Liver (tissue), 9 donors: ENCODE data around the gene VGLL2. TPM values are rescaled to one million over a fixed set of nuclear protein-coding genes. Genes with fewer than 3 reads are reported as not detected.
A peak's percentile ranks its signal among the peaks of the same experiment; 100 is the strongest.

Source experiments
- DNase-seq: peaks from one replicate; pipeline ENCODE4 v3.0.0-alpha.2; 2017; ENCODE audit warnings: low spot score
- H3K27ac ChIP-seq, 2 donors: one replicate each; pipeline ENCODE4 v1.7.0; 2013; ENCODE audit warnings: inconsistent platforms in 2 of 2, low read length in 2 of 2, control low read depth in 1 of 2, low read depth in 1 of 2, mild to moderate bottlenecking in 1 of 2
- H3K27me3 ChIP-seq, 4 donors: one replicate each; pipeline versions ENCODE4 v1.6.1 to v1.7.0; 2013; ENCODE audit warnings: low read length in 3 of 4, inconsistent platforms in 1 of 4, mild to moderate bottlenecking in 1 of 4, moderate library complexity in 1 of 4; ENCODE audit not compliant: control insufficient read depth in 4 of 4, insufficient read depth in 4 of 4
- H3K36me3 ChIP-seq, 4 donors: one replicate each; pipeline versions ENCODE4 v1.6.1 to v1.7.0; 2013; ENCODE audit warnings: low read length in 3 of 4, mild to moderate bottlenecking in 3 of 4, low read depth in 1 of 4, moderate library complexity in 1 of 4; ENCODE audit not compliant: control insufficient read depth in 4 of 4, insufficient read depth in 3 of 4
- H3K4me1 ChIP-seq, 4 donors: one replicate each; pipeline versions ENCODE4 v1.6.1 to v1.7.0; 2013; ENCODE audit warnings: low read length in 3 of 4, mild to moderate bottlenecking in 3 of 4, moderate library complexity in 1 of 4; ENCODE audit not compliant: control insufficient read depth in 4 of 4, insufficient read depth in 4 of 4
- H3K4me3 ChIP-seq, 3 donors: one replicate each; pipeline versions ENCODE4 v1.6.1 to v1.7.0; 2013; ENCODE audit warnings: low read length in 3 of 3, control low read depth in 1 of 3, low read depth in 1 of 3, mild to moderate bottlenecking in 1 of 3
- H3K9ac ChIP-seq, 2 donors: one replicate each; pipeline ENCODE4 v1.7.0; 2013; ENCODE audit warnings: low read length in 2 of 2, mild to moderate bottlenecking in 2 of 2, moderate library complexity in 2 of 2, control low read depth in 1 of 2, low read depth in 1 of 2
- H3K9me3 ChIP-seq, 4 donors: one replicate each; pipeline versions ENCODE4 v1.6.1 to v1.7.0; 2013; ENCODE audit warnings: low read length in 3 of 4; ENCODE audit not compliant: control insufficient read depth in 4 of 4
- EGR1 ChIP-seq, 2 donors: IDR thresholded peaks; 2 replicates each; pipeline ENCODE4 v1.6.1; 2016 to 2018; ENCODE audit warnings: antibody characterized with exemption in 2 of 2, low read depth in 2 of 2
- FOXA1 ChIP-seq: IDR thresholded peaks from 2 replicates; pipeline ENCODE4 v1.6.1; 2016; ENCODE audit warnings: antibody characterized with exemption
- GABPA ChIP-seq, 2 donors: IDR thresholded peaks in 1 of 2; conservative IDR thresholded peaks in 1 of 2; 2 replicates each; pipeline ENCODE4 v1.6.1; 2016; ENCODE audit warnings: antibody characterized with exemption in 2 of 2, mild to moderate bottlenecking in 1 of 2, moderate library complexity in 1 of 2
- NR2F2 ChIP-seq: IDR thresholded peaks from 2 replicates; pipeline ENCODE4 v1.6.1; 2016; ENCODE audit warnings: antibody characterized with exemption
- RAD21 ChIP-seq, 2 donors: IDR thresholded peaks; 2 replicates each; pipeline ENCODE4 v1.6.1; 2016; ENCODE audit warnings: antibody characterized with exemption in 2 of 2, mild to moderate bottlenecking in 2 of 2
- RXRA ChIP-seq, 2 donors: IDR thresholded peaks; 2 replicates each; pipeline ENCODE4 v1.6.1; 2017 to 2018; ENCODE audit warnings: antibody characterized with exemption in 2 of 2, mild to moderate bottlenecking in 1 of 2
- SP1 ChIP-seq: IDR thresholded peaks from 2 replicates; pipeline ENCODE4 v1.6.1; 2018; ENCODE audit warnings: antibody characterized with exemption, mild to moderate bottlenecking
- YY1 ChIP-seq: IDR thresholded peaks from 2 replicates; pipeline ENCODE4 v1.6.1; 2016; ENCODE audit warnings: antibody characterized with exemption, mild to moderate bottlenecking
- WGBS: extraction: QIAGEN DNeasy Blood & Tissue Kit; methylation state at CpG from one replicate; pipeline ENCODE4 v1.1.7; 2013; 5-methylcytosine and 5-hydroxymethylcytosine counted together
- polyA plus RNA-seq, 2 donors: library from polyadenylated mRNA; stranded (reverse) in 1 of 2; unstranded in 1 of 2; fragments of 200-250 nt in 1 of 2; fragments of >200 nt in 1 of 2; fragmentation: Nextera tagmentation in 1 of 2; extraction: Ambion mirVana in 1 of 2; gene quantifications; one replicate each; pipeline versions ENCODE4 v1.2.1 to v1.2.3, GENCODE V29; 2013 to 2015
- total RNA-seq, 2 donors: library from RNA; depleted of rRNA; stranded (reverse); fragments of >200 nt; gene quantifications; one replicate each; pipeline ENCODE4 v1.2.3, GENCODE V29; 2014
- TF ChIP-seq, protein P1 (sequence below): IDR thresholded peaks from 2 replicates; pipeline ENCODE4 v1.6.1; 2016; ENCODE audit warnings: antibody characterized with exemption
- TF ChIP-seq, protein P2 (sequence below): fragments of 150-350 bp; IDR thresholded peaks from 2 replicates; pipeline ENCODE4 v1.5.1; 2017; ENCODE audit warnings: improper control_type of control experiment, low read depth, low read length; ENCODE audit not compliant: missing input control
- TF ChIP-seq, protein P3 (sequence below): IDR thresholded peaks from 2 replicates; pipeline ENCODE4 v1.6.1; 2016; ENCODE audit warnings: antibody characterized with exemption, mild to moderate bottlenecking
- TF ChIP-seq, protein P4 (sequence below): IDR thresholded peaks from 2 replicates; pipeline ENCODE4 v1.6.1; 2016; ENCODE audit warnings: antibody characterized with exemption
- donor health status: healthy.
- donor health status: healthy.
- donor health status: healthy.
- donor health status: healthy.
- donor health status: healthy.

Gene VGLL2
- total and polyA plus RNA-seq, 4 donors: not detected

- TF ChIP-seq FOXA1 (no peak), RAD21 (IDR thresholded peaks at IDR 0.05) (no peak), SP1 (no peak), YY1 (no peak), EGR1 (IDR thresholded peaks at IDR 0.05; ENCODE audit: low read depth in 2 of 2) (no peak), RXRA (IDR thresholded peaks at IDR 0.05) (no peak)
- TF ChIP-seq, protein P1, sequence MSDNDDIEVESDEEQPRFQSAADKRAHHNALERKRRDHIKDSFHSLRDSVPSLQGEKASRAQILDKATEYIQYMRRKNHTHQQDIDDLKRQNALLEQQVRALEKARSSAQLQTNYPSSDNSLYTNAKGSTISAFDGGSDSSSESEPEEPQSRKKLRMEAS: no peak
- TF ChIP-seq, protein P2, sequence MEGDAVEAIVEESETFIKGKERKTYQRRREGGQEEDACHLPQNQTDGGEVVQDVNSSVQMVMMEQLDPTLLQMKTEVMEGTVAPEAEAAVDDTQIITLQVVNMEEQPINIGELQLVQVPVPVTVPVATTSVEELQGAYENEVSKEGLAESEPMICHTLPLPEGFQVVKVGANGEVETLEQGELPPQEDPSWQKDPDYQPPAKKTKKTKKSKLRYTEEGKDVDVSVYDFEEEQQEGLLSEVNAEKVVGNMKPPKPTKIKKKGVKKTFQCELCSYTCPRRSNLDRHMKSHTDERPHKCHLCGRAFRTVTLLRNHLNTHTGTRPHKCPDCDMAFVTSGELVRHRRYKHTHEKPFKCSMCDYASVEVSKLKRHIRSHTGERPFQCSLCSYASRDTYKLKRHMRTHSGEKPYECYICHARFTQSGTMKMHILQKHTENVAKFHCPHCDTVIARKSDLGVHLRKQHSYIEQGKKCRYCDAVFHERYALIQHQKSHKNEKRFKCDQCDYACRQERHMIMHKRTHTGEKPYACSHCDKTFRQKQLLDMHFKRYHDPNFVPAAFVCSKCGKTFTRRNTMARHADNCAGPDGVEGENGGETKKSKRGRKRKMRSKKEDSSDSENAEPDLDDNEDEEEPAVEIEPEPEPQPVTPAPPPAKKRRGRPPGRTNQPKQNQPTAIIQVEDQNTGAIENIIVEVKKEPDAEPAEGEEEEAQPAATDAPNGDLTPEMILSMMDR: no peak
These were observed 507 bp upstream of the VGLL2 start (continued) for GRCh38 chr6:117264692-117265409.

- Histone ChIP-seq H3K4me3 (peak overlapping the region in 1 of 3 donors; percentile 47), H3K9me3 (peaks cover 0 to 4% (median 0%) of the 10 kb centered on the region in 4 donors), H3K27me3 (peaks cover 14 to 35% (median 22%) of the 10 kb centered on the region in 4 donors), H3K36me3 (no peaks in the 10 kb centered on the region), H3K4me1 (peaks cover 13 to 34% (median 30%) of the 10 kb centered on the region in 4 donors), H3K27ac (no peak overlapping the region), H3K9ac (no peak overlapping the region)
- TF ChIP-seq SP1 (no peak), YY1 (no peak), GABPA (IDR thresholded peaks at IDR 0.05 in 1 of 2, conservative IDR thresholded peaks at IDR 0.05 in 1 of 2) (no peak), NR2F2 (no peak), FOXA1 (no peak)
- TF ChIP-seq, protein P1: no peak
- TF ChIP-seq, protein P3, sequence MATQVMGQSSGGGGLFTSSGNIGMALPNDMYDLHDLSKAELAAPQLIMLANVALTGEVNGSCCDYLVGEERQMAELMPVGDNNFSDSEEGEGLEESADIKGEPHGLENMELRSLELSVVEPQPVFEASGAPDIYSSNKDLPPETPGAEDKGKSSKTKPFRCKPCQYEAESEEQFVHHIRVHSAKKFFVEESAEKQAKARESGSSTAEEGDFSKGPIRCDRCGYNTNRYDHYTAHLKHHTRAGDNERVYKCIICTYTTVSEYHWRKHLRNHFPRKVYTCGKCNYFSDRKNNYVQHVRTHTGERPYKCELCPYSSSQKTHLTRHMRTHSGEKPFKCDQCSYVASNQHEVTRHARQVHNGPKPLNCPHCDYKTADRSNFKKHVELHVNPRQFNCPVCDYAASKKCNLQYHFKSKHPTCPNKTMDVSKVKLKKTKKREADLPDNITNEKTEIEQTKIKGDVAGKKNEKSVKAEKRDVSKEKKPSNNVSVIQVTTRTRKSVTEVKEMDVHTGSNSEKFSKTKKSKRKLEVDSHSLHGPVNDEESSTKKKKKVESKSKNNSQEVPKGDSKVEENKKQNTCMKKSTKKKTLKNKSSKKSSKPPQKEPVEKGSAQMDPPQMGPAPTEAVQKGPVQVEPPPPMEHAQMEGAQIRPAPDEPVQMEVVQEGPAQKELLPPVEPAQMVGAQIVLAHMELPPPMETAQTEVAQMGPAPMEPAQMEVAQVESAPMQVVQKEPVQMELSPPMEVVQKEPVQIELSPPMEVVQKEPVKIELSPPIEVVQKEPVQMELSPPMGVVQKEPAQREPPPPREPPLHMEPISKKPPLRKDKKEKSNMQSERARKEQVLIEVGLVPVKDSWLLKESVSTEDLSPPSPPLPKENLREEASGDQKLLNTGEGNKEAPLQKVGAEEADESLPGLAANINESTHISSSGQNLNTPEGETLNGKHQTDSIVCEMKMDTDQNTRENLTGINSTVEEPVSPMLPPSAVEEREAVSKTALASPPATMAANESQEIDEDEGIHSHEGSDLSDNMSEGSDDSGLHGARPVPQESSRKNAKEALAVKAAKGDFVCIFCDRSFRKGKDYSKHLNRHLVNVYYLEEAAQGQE: no peak
- TF ChIP-seq, protein P4, sequence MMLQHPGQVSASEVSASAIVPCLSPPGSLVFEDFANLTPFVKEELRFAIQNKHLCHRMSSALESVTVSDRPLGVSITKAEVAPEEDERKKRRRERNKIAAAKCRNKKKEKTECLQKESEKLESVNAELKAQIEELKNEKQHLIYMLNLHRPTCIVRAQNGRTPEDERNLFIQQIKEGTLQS: no peak
- WGBS: 9% methylated on average over 16 of the region's 16 CpGs
- DNase-seq: no peak
These were observed 1.1 kb downstream of the VGLL2 start for GRCh38 chr6:117266257-117267053.
